ENCODE measurements around the gene PCDHAC1. TPM values are rescaled to one million over a fixed set of nuclear protein-coding genes. Genes with fewer than 3 reads are reported as not detected.

The PCDHAC1 gene
- polyA plus RNA-seq, 12 donors, result 0.07 to 0.51 (median 0.16) TPM; not detected in 2

GRCh38 chr5:140966293-140967225 is 40.5 kb downstream of the PCDHAC1 start, which contains the start of gene PCDHAC2:
Gene PCDHAC2, plus strand, starts transcription at chr5:140966476. Its CDS starts 291 bp downstream, at chr5:140966767.
- peak; percentile 46 for DNase-seq

- no peak for DNase-seq
These were observed 41.3 kb downstream of the PCDHAC1 start for GRCh38 chr5:140967226-140967893.

- no peak for DNase-seq
These were observed 43.8 kb downstream of the PCDHAC1 start for GRCh38 chr5:140969880-140970279.

GRCh38 chr5:140973550-140973949 is 47.5 kb downstream of the PCDHAC1 start:
- no peak for DNase-seq

- DNase-seq, result no peak
These were observed 50.9 kb downstream of the PCDHAC1 start for GRCh38 chr5:140977003-140977402.

GRCh38 chr5:140978260-140978659 is 52.2 kb downstream of the PCDHAC1 start:
- no peak for DNase-seq

- DNase-seq, result no peak
These were observed 52.9 kb downstream of the PCDHAC1 start for GRCh38 chr5:140978983-140979382.

Other genes starting within 250 kb of the PCDHAC1 start
- gene HARS1, start 234.9 kb upstream of the PCDHAC1 start, polyA plus RNA-seq (ENCODE audit: insufficient read length in 12 of 12), result 10 to 100 TPM in 11 of 12 donors, not detected in 1; 28.7 to 58.3 (median 48.2) TPM
- 10 to 100 TPM in 11 of 12 donors, not detected in 1; 23.0 to 36.9 (median 26.0) TPM for gene HARS2, start 234.8 kb upstream of the PCDHAC1 start, polyA plus RNA-seq (ENCODE audit: insufficient read length in 12 of 12)
- 100 to 1,000 TPM in 1 of 12 donors, 10 to 100 TPM in 10, not detected in 1; 74.3 to 102 (median 83.6) TPM for gene ZMAT2, start 225.9 kb upstream of the PCDHAC1 start, polyA plus RNA-seq (ENCODE audit: insufficient read length in 12 of 12)
- gene PCDHA1, start 140.2 kb upstream of the PCDHAC1 start, polyA plus RNA-seq (ENCODE audit: insufficient read length in 12 of 12), result under 1 TPM in 4 of 12 donors, not detected in 8; 0.04 to 0.12 (median 0.07) TPM
- under 1 TPM in 7 of 12 donors, not detected in 5; 0.04 to 0.16 (median 0.10) TPM for gene PCDHA2, start 131.4 kb upstream of the PCDHAC1 start, polyA plus RNA-seq (ENCODE audit: insufficient read length in 12 of 12)
- under 1 TPM in 10 of 12 donors, not detected in 2; 0.09 to 0.48 (median 0.18) TPM for gene PCDHA3, start 125.2 kb upstream of the PCDHAC1 start, polyA plus RNA-seq (ENCODE audit: insufficient read length in 12 of 12)
- gene PCDHA4, start 119.2 kb upstream of the PCDHAC1 start, polyA plus RNA-seq (ENCODE audit: insufficient read length in 12 of 12), result under 1 TPM in 10 of 12 donors, not detected in 2; 0.16 to 0.39 (median 0.31) TPM
- under 1 TPM in 6 of 12 donors, not detected in 6; 0.04 to 0.19 (median 0.09) TPM for gene PCDHA5, start 104.7 kb upstream of the PCDHAC1 start, polyA plus RNA-seq (ENCODE audit: insufficient read length in 12 of 12)
- gene PCDHA6, start 98.3 kb upstream of the PCDHAC1 start, polyA plus RNA-seq (ENCODE audit: insufficient read length in 12 of 12), result under 1 TPM in 9 of 12 donors, not detected in 3; 0.07 to 0.50 (median 0.17) TPM
- under 1 TPM in 9 of 12 donors, not detected in 3; 0.05 to 0.28 (median 0.17) TPM for gene PCDHA7, start 92.0 kb upstream of the PCDHAC1 start, polyA plus RNA-seq (ENCODE audit: insufficient read length in 12 of 12)
- gene PCDHA8, start 85.1 kb upstream of the PCDHAC1 start, polyA plus RNA-seq (ENCODE audit: insufficient read length in 12 of 12), result under 1 TPM in 4 of 12 donors, not detected in 8; 0.05 to 0.14 (median 0.07) TPM
- under 1 TPM in 6 of 12 donors, not detected in 6; 0.03 to 0.07 (median 0.03) TPM for gene PCDHA9, start 77.9 kb upstream of the PCDHAC1 start, polyA plus RNA-seq (ENCODE audit: insufficient read length in 12 of 12)
- under 1 TPM in 10 of 12 donors, not detected in 2; 0.04 to 0.25 (median 0.10) TPM for gene PCDHA10, start 70.4 kb upstream of the PCDHAC1 start, polyA plus RNA-seq (ENCODE audit: insufficient read length in 12 of 12)
- gene PCDHA11, start 57.3 kb upstream of the PCDHAC1 start, polyA plus RNA-seq (ENCODE audit: insufficient read length in 12 of 12), result under 1 TPM in 7 of 12 donors, not detected in 5; 0.05 to 0.38 (median 0.14) TPM
- gene PCDHA12, start 51.0 kb upstream of the PCDHAC1 start, polyA plus RNA-seq (ENCODE audit: insufficient read length in 12 of 12), result under 1 TPM in 6 of 12 donors, not detected in 6; 0.04 to 0.28 (median 0.06) TPM
- 1 to 10 TPM in 1 of 12 donors, under 1 TPM in 7, not detected in 4; 0.03 to 2.8 (median 0.06) TPM for gene PCDHA13, start 44.2 kb upstream of the PCDHAC1 start, polyA plus RNA-seq (ENCODE audit: insufficient read length in 12 of 12)
- gene PCDHAC2, start 40.2 kb downstream of the PCDHAC1 start, polyA plus RNA-seq (ENCODE audit: insufficient read length in 12 of 12), result 1 to 10 TPM in 6 of 12 donors, under 1 TPM in 4, not detected in 2; 0.66 to 9.4 (median 1.1) TPM
- gene PCDHB1, start 125.1 kb downstream of the PCDHAC1 start, polyA plus RNA-seq (ENCODE audit: insufficient read length in 12 of 12), result under 1 TPM in 10 of 12 donors, not detected in 2; 0.05 to 0.23 (median 0.11) TPM
- gene PCDHB2, start 168.3 kb downstream of the PCDHAC1 start, polyA plus RNA-seq (ENCODE audit: insufficient read length in 12 of 12), result 1 to 10 TPM in 11 of 12 donors, not detected in 1; 2.9 to 5.8 (median 4.2) TPM
- 1 to 10 TPM in 10 of 12 donors, not detected in 2; 1.4 to 2.4 (median 2.1) TPM for gene PCDHB3, start 174.2 kb downstream of the PCDHAC1 start, polyA plus RNA-seq (ENCODE audit: insufficient read length in 12 of 12)
- gene PCDHB4, start 195.5 kb downstream of the PCDHAC1 start, polyA plus RNA-seq (ENCODE audit: insufficient read length in 12 of 12), result 1 to 10 TPM in 10 of 12 donors, not detected in 2; 2.6 to 4.6 (median 3.2) TPM
- 1 to 10 TPM in 11 of 12 donors, not detected in 1; 3.1 to 5.1 (median 3.9) TPM for gene PCDHB5, start 208.9 kb downstream of the PCDHAC1 start, polyA plus RNA-seq (ENCODE audit: insufficient read length in 12 of 12)
- gene PCDHB6, start 223.8 kb downstream of the PCDHAC1 start, polyA plus RNA-seq (ENCODE audit: insufficient read length in 12 of 12), result 1 to 10 TPM in 11 of 12 donors, not detected in 1; 1.6 to 3.8 (median 1.9) TPM
- gene PCDHB7, start 246.3 kb downstream of the PCDHAC1 start, polyA plus RNA-seq (ENCODE audit: insufficient read length in 12 of 12), result 1 to 10 TPM in 11 of 12 donors, not detected in 1; 1.8 to 3.3 (median 2.4) TPM